ES-I3 (cell line): Measurements from ENCODE around the gene TAB2.
A peak's percentile ranks its signal among the peaks of the same experiment; 100 is the strongest.

Experiments
- H3K36me3 ChIP-seq: 2 replicates; pipeline ENCODE4 v1.6.1; 2013; ENCODE audit warnings: mild to moderate bottlenecking, low read length, control low read depth, moderate library complexity; ENCODE audit not compliant: insufficient read depth
- H3K4me1 ChIP-seq: 2 replicates; pipeline ENCODE4 v1.6.1; 2013; ENCODE audit warnings: mild to moderate bottlenecking, control low read depth, low read length; ENCODE audit not compliant: insufficient read depth
- H3K9ac ChIP-seq: 2 replicates; pipeline ENCODE4 v1.6.1; 2013; ENCODE audit warnings: low read depth, mild to moderate bottlenecking, low read length, moderate library complexity
- H3K9me3 ChIP-seq: 2 replicates; pipeline ENCODE4 v1.6.1; 2013; ENCODE audit warnings: mild to moderate bottlenecking, low read length, moderate library complexity; ENCODE audit not compliant: control insufficient read depth, insufficient read depth

TAB2 gene

GRCh38 chr6:149293244-149293643 lies 24.3 kb upstream of the TAB2 start:
- Histone ChIP-seq H3K4me1 (no peaks in the 10 kb centered on the region), H3K36me3 (no peaks in the 10 kb centered on the region), H3K9me3 (no peaks in the 10 kb centered on the region), H3K9ac (no peak overlapping the region)

DNA sequence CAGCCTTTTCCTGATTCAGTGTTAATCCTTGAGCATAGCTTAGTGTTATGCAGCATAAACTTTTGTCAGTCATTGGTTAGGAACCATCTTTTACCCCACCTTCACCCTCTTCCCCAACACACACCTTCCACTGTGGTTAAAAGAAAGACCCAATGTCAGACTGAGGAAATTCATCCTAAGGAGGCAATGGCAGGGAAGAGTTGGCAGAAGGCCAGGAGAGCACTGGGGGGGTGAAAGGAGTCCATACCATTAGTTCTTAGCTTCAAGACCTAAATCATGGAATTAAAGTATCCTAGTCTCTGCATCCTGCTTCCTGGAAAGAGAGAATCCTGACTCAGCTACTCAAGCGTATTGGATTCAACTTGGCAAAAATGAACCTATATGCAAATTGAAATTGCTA lies 16.9 kb upstream of the TAB2 start:
- Histone ChIP-seq H3K4me1 (no peaks in the 10 kb centered on the region), H3K9me3 (no peaks in the 10 kb centered on the region), H3K36me3 (no peaks in the 10 kb centered on the region), H3K9ac (no peak overlapping the region)

DNA sequence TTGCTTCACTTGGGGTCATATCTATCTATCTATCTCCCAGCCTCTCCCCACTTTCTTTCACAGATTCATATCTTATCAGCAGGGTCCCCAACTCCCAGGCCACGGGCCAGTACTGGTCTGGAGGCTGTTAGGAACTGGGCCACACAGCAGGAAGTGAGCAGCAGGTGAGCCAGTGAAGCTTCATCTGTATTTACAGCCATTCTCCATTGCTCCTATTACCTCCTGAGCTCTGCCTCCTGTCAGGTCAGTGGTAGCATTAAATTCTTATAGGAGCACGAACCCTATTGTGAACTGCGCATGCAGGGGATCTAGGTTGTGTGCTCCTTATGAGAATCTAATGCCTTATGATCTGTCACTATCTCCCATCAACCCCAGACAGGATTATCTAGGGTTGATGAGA lies 14.8 kb upstream of the TAB2 start:
- no peak overlapping the region for H3K9ac ChIP-seq
- H3K9me3 ChIP-seq = no peaks in the 10 kb centered on the region
- peaks cover 4% of the 10 kb centered on the region; the same call in 1 of the 2 replicates for H3K4me1 ChIP-seq
- H3K36me3 ChIP-seq = no peaks in the 10 kb centered on the region

DNA sequence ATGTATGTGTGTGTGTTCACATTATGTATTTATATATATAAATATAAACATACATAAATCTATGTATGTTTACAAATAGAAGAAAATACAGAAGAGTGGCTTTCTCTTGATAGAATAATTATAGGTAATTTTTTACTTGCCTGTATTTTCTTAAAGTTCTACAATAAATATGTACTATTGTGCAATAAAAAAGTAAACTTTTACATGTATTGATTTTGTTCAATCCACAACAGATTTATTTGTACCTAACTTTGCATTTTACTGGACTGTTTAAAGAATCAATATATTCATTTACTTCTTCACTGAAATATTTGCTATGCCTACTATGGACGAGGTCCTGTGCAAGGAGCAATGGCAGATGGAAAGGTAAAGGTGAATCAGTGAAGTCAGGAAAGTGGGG lies 14.0 kb upstream of the TAB2 start:
- Histone ChIP-seq H3K36me3 (no peaks in the 10 kb centered on the region), H3K4me1 (peaks cover 4% of the 10 kb centered on the region; the same call in 1 of the 2 replicates), H3K9ac (no peak overlapping the region), H3K9me3 (no peaks in the 10 kb centered on the region)

DNA sequence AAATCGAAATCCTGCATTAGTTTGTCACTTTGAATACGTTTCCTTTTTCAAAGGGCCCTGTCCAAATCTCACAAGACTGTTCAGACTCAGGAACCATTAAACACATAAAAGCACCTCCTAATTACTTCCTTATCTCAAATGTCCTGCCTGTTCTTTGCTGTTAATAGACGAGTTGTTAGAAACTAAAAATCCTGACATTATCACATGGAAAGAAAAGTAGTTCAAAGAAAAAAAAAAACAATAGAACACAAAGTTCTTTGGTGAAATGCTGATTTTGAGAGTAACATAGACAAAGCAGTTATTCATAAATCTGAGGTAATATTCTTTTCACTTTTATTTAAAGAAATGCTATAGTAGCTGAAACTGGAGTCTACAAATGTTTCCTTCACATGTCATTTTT lies 12.1 kb upstream of the TAB2 start:
- no peaks in the 10 kb centered on the region for H3K36me3 ChIP-seq
- H3K9me3 ChIP-seq = no peaks in the 10 kb centered on the region
- H3K4me1 ChIP-seq = peaks cover 4% of the 10 kb centered on the region; the same call in 1 of the 2 replicates
- no peak overlapping the region for H3K9ac ChIP-seq

DNA sequence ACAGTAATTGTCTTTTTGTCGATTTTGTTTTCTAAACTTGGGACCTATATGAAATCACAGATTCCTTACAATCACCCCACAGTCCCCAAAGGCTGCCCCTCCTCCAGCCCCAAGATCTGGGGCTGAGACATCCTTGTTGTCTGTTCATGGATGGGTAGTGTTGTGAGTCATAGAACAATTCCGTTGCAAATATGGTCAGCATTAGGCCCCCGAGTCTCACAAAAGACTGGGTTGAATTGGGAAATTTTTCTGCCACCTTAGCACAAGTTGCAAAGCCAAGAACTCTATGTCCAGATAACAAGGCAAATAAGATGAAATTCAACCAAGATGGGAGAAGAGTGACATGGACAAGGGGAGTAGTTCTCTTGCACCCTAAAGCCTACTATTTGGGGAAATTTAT lies 10.5 kb upstream of the TAB2 start:
- H3K9me3 ChIP-seq = no peaks in the 10 kb centered on the region
- no peak overlapping the region for H3K9ac ChIP-seq
- no peaks in the 10 kb centered on the region for H3K36me3 ChIP-seq
- peaks cover 4% of the 10 kb centered on the region; the same call in 1 of the 2 replicates for H3K4me1 ChIP-seq

GRCh38 chr6:149311293-149311692 lies 6.2 kb upstream of the TAB2 start:
- no peaks in the 10 kb centered on the region for H3K36me3 ChIP-seq
- peaks cover 4% of the 10 kb centered on the region; the same call in 1 of the 2 replicates for H3K4me1 ChIP-seq
- H3K9ac ChIP-seq = no peak overlapping the region
- H3K9me3 ChIP-seq = no peaks in the 10 kb centered on the region

DNA sequence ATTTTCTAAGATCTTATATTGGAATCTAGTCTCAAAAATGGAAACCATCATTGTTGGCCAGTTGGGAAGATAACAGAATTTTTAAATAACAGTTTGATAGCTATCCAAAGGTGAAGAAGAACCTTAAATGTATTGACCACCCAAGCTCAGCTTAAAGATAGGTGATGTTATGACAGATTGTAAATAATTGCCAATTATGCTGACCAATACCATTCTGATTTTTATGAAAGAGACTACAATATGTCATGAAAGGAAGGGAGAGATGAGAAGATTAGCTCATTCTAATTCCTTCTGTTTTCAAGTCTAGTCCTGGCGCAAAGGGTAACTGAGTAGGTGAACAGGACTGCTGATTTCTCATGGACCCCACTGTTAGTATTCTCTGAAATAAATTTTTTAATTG lies 5.7 kb upstream of the TAB2 start:
- Histone ChIP-seq H3K36me3 (no peaks in the 10 kb centered on the region), H3K9me3 (no peaks in the 10 kb centered on the region), H3K4me1 (peaks cover 4% of the 10 kb centered on the region; the same call in 1 of the 2 replicates), H3K9ac (no peak overlapping the region)

DNA sequence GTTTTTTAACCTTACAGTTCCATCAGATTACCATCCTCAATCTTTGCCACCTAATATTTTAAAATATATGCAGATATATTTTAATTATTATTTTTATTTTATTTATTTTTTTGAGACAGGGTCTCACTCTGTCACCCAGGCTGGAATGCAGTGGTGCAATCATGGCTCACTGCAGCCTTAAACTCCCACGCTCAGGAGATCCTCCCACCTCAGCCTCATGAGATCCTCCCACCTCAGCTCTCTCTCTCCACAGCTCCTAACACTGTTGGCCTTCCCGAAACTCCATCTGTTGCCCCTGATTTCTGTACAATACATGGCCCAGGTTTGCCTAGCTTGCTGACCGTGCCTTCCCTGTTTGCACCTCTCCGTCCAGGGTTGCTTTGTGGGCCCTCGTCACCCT lies 4.4 kb upstream of the TAB2 start:
- H3K4me1 ChIP-seq = no peaks in the 10 kb centered on the region; the same call in 1 of the 2 replicates
- H3K36me3 ChIP-seq = no peaks in the 10 kb centered on the region
- H3K9ac ChIP-seq = no peak overlapping the region
- H3K9me3 ChIP-seq = no peaks in the 10 kb centered on the region

DNA sequence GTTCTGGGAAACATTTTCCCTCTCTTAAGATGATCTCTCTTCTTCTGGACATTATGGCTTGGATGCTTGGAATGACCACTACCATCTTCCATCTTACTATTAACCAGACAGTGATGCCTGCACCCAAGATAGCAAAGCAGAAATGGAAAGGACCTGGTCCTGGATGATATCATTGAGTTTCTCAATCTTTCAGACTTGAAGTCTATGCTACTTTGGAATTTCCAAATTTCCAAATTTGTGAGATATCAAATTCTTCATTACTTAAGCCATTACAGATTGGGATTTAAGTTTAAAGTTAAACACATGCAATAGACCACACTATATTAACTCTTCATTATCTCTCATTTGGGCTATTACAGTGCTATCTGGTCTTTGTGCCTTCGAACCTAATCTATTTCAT lies 3.7 kb upstream of the TAB2 start:
- H3K9me3 ChIP-seq = no peaks in the 10 kb centered on the region
- no peak overlapping the region for H3K9ac ChIP-seq
- no peaks in the 10 kb centered on the region for H3K36me3 ChIP-seq
- no peaks in the 10 kb centered on the region; the same call in 1 of the 2 replicates for H3K4me1 ChIP-seq

GRCh38 chr6:149314325-149314905 lies 3.1 kb upstream of the TAB2 start:
- no peaks in the 10 kb centered on the region for H3K9me3 ChIP-seq
- H3K36me3 ChIP-seq = no peaks in the 10 kb centered on the region
- H3K9ac ChIP-seq = no peak overlapping the region
- peaks cover 2% of the 10 kb centered on the region; the same call in 1 of the 2 replicates for H3K4me1 ChIP-seq

GRCh38 chr6:149316108-149316727 lies 1.3 kb upstream of the TAB2 start:
- no peaks in the 10 kb centered on the region for H3K36me3 ChIP-seq
- H3K4me1 ChIP-seq = peaks cover 8% of the 10 kb centered on the region; the same call in 1 of the 2 replicates
- peak overlapping the region; percentile 87 for H3K9ac ChIP-seq
- H3K9me3 ChIP-seq = no peaks in the 10 kb centered on the region

DNA sequence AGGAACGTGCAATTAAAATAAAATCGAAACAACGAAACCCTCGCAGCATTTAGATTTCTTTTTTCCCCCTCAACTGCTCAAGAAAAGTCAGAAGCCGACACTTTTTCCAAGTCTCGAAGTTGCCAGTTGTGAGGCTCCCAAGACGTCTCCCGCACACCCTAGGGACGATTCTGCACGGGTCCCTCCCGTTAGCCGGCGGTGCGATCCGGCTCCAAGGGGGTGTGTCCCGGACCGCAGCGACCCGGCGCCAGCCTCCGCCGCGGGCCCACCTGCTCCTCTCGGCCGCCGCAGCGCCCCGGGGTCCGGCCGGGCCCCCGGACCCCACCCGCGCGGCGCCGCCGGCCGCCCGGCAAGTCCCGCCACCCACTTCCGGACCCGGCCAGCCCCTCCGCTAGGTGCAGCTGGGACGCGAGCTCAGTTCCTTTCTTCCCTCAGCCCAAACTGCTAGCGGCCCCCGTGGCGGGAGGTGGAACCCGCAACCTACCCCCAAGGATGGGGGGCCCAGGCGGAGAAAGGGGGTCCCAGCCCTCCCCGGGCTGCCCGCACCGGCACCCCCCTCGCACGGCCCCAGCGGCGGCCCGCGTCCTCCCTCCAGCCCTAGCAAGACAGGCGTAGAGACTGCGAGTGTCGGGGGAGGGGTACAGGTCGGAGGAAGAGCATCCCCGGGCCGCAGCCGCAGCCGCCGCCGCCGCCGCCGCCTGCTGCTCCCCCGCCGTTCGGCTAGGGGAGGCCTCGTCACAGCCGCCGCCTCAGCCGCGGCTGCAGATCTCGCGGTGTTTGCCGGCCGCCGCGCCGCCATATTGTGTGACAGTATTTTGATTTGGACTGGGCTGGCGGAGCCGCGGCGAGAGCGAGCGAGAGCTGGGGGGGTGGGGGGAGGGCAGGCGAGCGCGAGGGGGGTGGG lies 520 bp upstream of the TAB2 start:
- Histone ChIP-seq H3K36me3 (no peaks in the 10 kb centered on the region), H3K9me3 (no peaks in the 10 kb centered on the region), H3K4me1 (peaks cover 8% of the 10 kb centered on the region; the same call in 1 of the 2 replicates), H3K9ac (peak overlapping the region; percentile 87)

DNA sequence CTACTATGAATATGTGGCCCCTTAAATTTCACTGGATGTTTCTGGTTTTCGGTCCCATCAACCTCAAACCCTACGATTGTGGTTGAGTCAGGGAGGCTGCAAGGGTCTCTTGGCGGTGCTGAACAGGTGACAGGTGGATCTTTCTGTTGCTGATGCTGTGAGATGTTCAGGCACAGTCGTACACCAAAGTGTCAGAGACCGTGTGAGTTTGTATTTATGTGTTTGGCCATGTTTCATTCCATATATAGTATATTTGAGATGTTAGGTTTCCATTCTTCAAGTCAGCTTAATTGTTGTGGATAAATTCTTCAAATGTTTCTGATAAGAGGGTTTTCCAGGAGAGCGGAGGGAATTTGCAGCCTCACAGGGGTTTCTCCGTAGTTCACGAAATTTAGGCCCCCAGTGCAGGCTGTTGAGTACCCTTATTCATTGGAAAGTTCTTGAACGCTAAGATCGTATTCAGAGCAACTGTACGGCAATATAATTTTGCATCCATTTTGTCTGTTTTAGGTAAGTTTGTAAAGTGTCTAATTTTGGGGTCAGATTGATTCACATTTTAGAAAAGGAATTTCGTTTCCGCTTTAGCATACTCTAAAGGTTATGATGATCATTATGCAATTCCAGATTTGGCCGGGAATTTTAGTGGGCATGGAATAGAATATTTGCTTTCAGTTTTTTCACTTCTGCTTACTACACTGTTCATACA lies 1.2 kb downstream of the TAB2 start:
- H3K9me3 ChIP-seq = no peaks in the 10 kb centered on the region
- peaks cover 14% of the 10 kb centered on the region; the same call in 1 of the 2 replicates for H3K4me1 ChIP-seq
- H3K9ac ChIP-seq = peak overlapping the region; percentile 55
- no peaks in the 10 kb centered on the region for H3K36me3 ChIP-seq
